ENCODE results near the gene SPANXN4. TPM values are rescaled to one million over a fixed set of nuclear protein-coding genes. Genes with fewer than 3 reads are reported as not detected.

Gene SPANXN4
- total RNA-seq, 2 donors from 2014 or later, result not detected

- H3K4me3 ChIP-seq, result no peak overlapping the region
- DNase-seq (ENCODE audit: low spot score) (no peak), ATAC-seq (ENCODE audit: insufficient number of reproducible peaks, low FRiP score, low read depth) (no peak)
- H3K27me3 ChIP-seq (replicated peaks; ENCODE audit: insufficient read depth), result no peaks in the 10 kb centered on the region
- no peaks in the 10 kb centered on the region for H3K4me1 ChIP-seq (ENCODE audit: control insufficient read depth in 1 of 2, low read depth in 2 of 2)
- TF ChIP-seq, protein P1, sequence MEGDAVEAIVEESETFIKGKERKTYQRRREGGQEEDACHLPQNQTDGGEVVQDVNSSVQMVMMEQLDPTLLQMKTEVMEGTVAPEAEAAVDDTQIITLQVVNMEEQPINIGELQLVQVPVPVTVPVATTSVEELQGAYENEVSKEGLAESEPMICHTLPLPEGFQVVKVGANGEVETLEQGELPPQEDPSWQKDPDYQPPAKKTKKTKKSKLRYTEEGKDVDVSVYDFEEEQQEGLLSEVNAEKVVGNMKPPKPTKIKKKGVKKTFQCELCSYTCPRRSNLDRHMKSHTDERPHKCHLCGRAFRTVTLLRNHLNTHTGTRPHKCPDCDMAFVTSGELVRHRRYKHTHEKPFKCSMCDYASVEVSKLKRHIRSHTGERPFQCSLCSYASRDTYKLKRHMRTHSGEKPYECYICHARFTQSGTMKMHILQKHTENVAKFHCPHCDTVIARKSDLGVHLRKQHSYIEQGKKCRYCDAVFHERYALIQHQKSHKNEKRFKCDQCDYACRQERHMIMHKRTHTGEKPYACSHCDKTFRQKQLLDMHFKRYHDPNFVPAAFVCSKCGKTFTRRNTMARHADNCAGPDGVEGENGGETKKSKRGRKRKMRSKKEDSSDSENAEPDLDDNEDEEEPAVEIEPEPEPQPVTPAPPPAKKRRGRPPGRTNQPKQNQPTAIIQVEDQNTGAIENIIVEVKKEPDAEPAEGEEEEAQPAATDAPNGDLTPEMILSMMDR (IDR thresholded peaks at IDR 0.05), result no peak
- H3K9me3 ChIP-seq, result no peaks in the 10 kb centered on the region
- H3K27ac ChIP-seq, result no peak overlapping the region
- no peaks in the 10 kb centered on the region for H3K36me3 ChIP-seq
These were observed 27.1 kb upstream of the SPANXN4 start for GRCh38 chrX:142998447-142999198.

DNA sequence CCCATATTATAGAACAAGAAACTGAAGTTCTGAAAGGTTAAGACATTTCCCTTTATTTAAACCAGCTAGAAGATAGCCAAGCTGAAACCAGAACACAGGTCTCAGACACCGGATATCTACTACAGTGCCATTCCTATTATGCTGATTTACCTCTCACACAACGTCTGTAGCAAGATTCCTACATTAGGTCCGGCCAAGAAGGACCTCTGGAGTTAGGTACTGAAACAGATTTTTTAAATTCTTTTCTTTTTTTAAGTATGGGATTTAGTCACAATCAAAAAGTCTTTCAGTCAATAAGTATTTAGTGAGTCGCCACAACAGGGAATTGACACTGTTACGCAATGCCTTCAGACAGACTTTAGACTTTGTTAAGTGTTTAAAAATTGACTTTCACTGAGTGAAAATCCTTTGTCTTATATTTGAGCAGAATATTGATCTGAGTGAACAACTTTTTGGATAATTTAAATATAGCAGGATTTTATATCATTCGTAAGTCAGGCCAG, 26.5 kb upstream of the SPANXN4 start:
- Histone ChIP-seq H3K4me3 (no peak overlapping the region), H3K36me3 (no peaks in the 10 kb centered on the region), H3K4me1 (ENCODE audit: control insufficient read depth in 1 of 2, low read depth in 2 of 2) (no peaks in the 10 kb centered on the region), H3K27ac (no peak overlapping the region), H3K9me3 (no peaks in the 10 kb centered on the region), H3K27me3 (replicated peaks; ENCODE audit: insufficient read depth) (no peaks in the 10 kb centered on the region)
- DNase-seq (ENCODE audit: low spot score) (no peak), ATAC-seq (ENCODE audit: insufficient number of reproducible peaks, low FRiP score, low read depth) (no peak)
- TF ChIP-seq, protein P1 (IDR thresholded peaks at IDR 0.05), result no peak

DNA sequence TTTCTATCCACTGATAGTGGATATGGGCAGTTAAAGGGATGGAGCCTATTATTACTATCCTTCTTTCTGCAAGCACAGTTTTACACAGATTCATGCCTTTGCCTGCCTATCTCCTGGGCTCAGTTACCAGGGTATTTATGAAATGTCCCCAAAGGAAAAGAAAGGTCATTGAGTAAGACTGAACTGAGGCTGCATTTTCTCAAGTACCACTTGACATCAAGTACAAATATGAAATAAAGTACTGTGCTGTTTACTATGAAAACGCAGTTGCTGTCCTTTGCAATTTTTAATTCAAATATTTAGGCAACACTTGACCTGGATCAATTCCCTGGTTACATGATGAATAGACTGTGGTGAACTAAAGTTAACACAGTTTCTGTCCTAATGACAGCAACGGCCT, 23.5 kb upstream of the SPANXN4 start:
- DNase-seq (ENCODE audit: low spot score), result no peak
- Histone ChIP-seq H3K27me3 (replicated peaks; ENCODE audit: insufficient read depth) (no peaks in the 10 kb centered on the region), H3K4me1 (ENCODE audit: control insufficient read depth in 1 of 2, low read depth in 2 of 2) (no peaks in the 10 kb centered on the region), H3K36me3 (no peaks in the 10 kb centered on the region), H3K4me3 (no peak overlapping the region), H3K27ac (no peak overlapping the region), H3K9me3 (no peaks in the 10 kb centered on the region)
- ATAC-seq (ENCODE audit: insufficient number of reproducible peaks, low FRiP score, low read depth), result no peak
- TF ChIP-seq, protein P1 (IDR thresholded peaks at IDR 0.05), result no peak

- no peaks in the 10 kb centered on the region for H3K4me1 ChIP-seq (ENCODE audit: control insufficient read depth in 1 of 2, low read depth in 2 of 2)
- H3K4me3 ChIP-seq, result no peak overlapping the region
- no peaks in the 10 kb centered on the region for H3K36me3 ChIP-seq
- DNase-seq (ENCODE audit: low spot score), result no peak
- no peak for ATAC-seq (ENCODE audit: insufficient number of reproducible peaks, low FRiP score, low read depth)
- no peaks in the 10 kb centered on the region for H3K9me3 ChIP-seq
- TF ChIP-seq, protein P1 (IDR thresholded peaks at IDR 0.05), result no peak
- no peaks in the 10 kb centered on the region for H3K27me3 ChIP-seq (replicated peaks; ENCODE audit: insufficient read depth)
- H3K27ac ChIP-seq, result no peak overlapping the region
These were observed 8.5 kb upstream of the SPANXN4 start for GRCh38 chrX:143017272-143017671.

DNA sequence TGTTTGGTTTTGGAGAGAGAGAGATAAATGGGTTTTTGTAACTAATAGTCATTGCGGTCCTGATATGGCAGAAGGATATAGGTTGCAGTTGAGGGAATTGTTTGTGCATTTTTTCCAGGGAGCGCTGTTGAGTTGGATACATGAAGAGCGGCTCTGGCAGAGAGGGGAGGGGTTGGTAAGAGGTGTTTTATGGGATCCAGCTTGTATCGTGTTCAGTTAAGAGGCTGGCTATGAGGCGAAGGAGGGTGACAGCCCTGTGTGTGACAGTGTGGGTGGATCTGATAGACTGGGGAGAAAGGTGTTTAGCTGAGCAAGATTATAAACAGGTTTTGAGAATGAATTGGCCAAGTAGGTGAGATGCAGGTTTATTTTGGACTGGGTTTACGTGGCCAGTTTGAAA, 1.5 kb downstream of the SPANXN4 start:
- DNase-seq (ENCODE audit: low spot score) (no peak), ATAC-seq (ENCODE audit: insufficient number of reproducible peaks, low FRiP score, low read depth) (no peak)
- no peaks in the 10 kb centered on the region for H3K27me3 ChIP-seq (replicated peaks; ENCODE audit: insufficient read depth)
- no peaks in the 10 kb centered on the region for H3K36me3 ChIP-seq
- H3K9me3 ChIP-seq, result no peaks in the 10 kb centered on the region
- H3K4me3 ChIP-seq, result no peak overlapping the region
- no peak overlapping the region for H3K27ac ChIP-seq
- H3K4me1 ChIP-seq (ENCODE audit: control insufficient read depth in 1 of 2, low read depth in 2 of 2), result no peaks in the 10 kb centered on the region
- TF ChIP-seq, protein P1 (IDR thresholded peaks at IDR 0.05), result no peak

All from thoracic aorta (tissue), 2 donors.